RWPE1 (cell line): ENCODE data around the gene MRGPRG.

ENCODE experiments used
- CTCF ChIA-PET: fragments of 350-600 bp; sonication (Branson Sonifier 250); formaldehyde crosslinking; extraction: SDS; loops from one replicate; lab custom pipeline; 2021; lab: Yijun Ruan, JAX
- POLR2A ChIA-PET: fragments of 400-600 bp; formaldehyde crosslinking; extraction: SDS; loops from one replicate; lab custom pipeline; 2020; ENCODE audit warnings: antibody characterized with exemption; ENCODE audit not compliant: low non-redundant PET; lab: Yijun Ruan, JAX
- DNase-seq: peaks from one replicate; pipeline ENCODE4 v3.0.0; 2012; ENCODE audit warnings: low spot score
- H3K27ac ChIP-seq: fragments of 450-650 bp; 2 replicates; pipeline ENCODE4 v1.5.1; 2017
- TF ChIP-seq, protein P1 (sequence below): fragments of 450-650 bp; conservative IDR thresholded peaks from 2 replicates; pipeline ENCODE4 v1.5.1; 2017; ENCODE audit warnings: low read depth, mild to moderate bottlenecking

MRGPRG gene

DNA sequence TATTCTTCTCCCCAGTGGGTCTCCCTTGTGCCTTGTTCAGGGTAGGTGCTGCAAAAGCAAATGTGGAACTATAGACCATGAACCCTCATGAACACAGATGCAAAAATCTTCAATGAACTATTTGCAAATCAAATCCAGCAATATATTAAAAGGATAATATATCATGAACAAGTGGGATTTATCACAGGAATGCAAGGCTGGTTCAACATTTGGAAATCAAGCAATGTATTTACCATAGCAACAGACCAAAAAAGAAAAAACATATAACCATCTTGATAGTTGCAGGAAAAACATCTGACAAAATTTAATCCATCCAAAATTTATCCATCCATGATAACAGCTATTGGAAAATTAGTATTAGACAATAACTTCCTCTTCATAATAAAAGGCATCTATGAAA is 42.1 kb downstream of the MRGPRG start:
- H3K27ac ChIP-seq, result no peak overlapping the region
- POLR2A ChIA-PET, result interaction anchor here (0.6 kb wide), 1 partner anchor 11 kb away, joined by 5 read pairs; no protein-coding TSS in a partner anchor
- CTCF ChIA-PET, result no interaction called here
- no peak for DNase-seq
- TF ChIP-seq, protein P1, sequence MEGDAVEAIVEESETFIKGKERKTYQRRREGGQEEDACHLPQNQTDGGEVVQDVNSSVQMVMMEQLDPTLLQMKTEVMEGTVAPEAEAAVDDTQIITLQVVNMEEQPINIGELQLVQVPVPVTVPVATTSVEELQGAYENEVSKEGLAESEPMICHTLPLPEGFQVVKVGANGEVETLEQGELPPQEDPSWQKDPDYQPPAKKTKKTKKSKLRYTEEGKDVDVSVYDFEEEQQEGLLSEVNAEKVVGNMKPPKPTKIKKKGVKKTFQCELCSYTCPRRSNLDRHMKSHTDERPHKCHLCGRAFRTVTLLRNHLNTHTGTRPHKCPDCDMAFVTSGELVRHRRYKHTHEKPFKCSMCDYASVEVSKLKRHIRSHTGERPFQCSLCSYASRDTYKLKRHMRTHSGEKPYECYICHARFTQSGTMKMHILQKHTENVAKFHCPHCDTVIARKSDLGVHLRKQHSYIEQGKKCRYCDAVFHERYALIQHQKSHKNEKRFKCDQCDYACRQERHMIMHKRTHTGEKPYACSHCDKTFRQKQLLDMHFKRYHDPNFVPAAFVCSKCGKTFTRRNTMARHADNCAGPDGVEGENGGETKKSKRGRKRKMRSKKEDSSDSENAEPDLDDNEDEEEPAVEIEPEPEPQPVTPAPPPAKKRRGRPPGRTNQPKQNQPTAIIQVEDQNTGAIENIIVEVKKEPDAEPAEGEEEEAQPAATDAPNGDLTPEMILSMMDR, result no peak

DNA sequence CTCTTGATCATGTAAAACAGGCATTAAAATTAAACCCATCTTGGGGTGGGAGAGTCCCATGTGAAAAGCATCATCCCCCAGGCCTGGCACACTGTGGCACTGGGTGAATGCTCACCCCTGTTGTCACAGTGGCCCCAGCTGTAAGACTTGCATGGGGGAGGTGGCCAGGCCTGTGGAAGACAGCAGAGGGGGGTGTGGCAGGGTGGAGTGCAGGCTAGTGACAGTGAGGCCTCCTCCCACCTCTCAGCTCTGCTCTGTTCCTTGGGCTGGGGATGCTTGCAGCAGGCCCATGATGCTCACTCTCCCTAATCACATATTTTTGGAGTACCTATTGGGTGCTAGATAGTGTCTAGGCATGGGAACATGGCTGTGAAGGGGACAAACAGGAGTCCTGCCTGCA is 43.4 kb downstream of the MRGPRG start:
- DNase-seq, result no peak
- TF ChIP-seq, protein P1, result no peak
- ChIA-PET CTCF (no interaction called here), POLR2A (no interaction called here)
- no peak overlapping the region for H3K27ac ChIP-seq

DNA sequence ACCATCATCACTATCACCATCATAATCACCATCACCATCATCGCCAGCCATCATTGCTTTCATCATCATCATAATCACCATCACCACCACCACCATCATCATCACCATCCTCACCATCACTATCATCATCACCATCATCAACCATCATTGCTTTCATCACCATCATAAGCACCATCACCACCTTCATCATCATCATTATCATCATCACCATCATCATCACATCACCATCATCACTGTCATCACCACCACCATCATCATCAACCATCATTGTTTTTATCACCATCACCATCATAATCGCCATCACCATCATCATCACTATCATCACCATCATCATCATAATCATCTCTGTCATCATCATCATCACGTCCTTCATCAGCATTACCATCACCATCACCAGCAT is 44.2 kb downstream of the MRGPRG start:
- DNase-seq, result no peak
- ChIA-PET POLR2A (no interaction called here), CTCF (no interaction called here)
- TF ChIP-seq, protein P1, result no peak
- no peak overlapping the region for H3K27ac ChIP-seq

DNA sequence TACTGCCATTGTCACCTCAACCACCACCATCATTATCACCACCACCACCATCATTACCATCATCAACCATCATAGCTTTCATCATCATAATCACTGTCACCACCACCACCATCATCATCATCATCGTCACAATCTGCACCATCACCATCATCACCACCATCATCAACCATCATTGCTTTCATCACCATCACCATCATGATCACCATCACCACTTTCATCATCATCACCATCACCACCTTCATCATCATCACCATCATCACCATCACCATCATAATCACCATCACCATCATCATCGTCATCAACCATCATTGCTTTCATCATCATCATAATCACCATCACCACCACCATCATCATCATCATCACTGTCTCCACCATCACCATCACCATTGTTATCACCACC is 44.8 kb downstream of the MRGPRG start:
- TF ChIP-seq, protein P1, result no peak
- CTCF ChIA-PET, result no interaction called here
- no peak overlapping the region for H3K27ac ChIP-seq
- POLR2A ChIA-PET, result no interaction called here
- no peak for DNase-seq

DNA sequence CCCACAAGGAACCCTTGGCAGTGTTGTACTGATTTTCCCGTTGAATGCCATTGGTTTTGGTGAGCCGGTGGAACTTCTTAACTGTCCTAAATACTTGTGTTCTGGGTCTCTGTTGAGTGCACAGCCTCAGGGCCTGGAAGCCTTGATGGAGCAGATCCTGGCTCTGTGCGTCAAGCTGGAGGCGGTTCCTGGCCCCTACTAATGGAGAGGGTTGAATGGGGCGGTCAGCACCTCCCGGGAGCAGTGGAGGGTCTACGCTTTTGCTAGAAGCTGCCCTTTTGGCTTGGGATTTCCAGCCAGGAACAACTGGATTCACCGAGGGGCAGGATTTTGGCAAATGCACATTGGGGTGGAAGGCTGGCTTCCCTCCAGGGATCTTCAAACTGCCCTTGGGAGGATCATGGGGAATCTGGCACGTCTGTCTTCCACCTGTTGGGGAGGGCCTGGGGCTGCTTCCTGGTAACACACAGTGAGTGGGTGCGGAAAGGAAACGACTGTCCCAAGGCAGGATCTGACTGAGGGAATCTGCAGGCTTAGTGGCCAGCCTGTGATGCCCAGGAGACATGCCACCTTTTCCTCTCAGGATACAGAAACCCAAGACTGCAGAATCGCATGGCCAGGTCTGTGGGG is 46.6 kb downstream of the MRGPRG start:
- ChIA-PET POLR2A (no interaction called here), CTCF (no interaction called here)
- TF ChIP-seq, protein P1, result no peak
- no peak for DNase-seq
- H3K27ac ChIP-seq, result no peak overlapping the region

DNA sequence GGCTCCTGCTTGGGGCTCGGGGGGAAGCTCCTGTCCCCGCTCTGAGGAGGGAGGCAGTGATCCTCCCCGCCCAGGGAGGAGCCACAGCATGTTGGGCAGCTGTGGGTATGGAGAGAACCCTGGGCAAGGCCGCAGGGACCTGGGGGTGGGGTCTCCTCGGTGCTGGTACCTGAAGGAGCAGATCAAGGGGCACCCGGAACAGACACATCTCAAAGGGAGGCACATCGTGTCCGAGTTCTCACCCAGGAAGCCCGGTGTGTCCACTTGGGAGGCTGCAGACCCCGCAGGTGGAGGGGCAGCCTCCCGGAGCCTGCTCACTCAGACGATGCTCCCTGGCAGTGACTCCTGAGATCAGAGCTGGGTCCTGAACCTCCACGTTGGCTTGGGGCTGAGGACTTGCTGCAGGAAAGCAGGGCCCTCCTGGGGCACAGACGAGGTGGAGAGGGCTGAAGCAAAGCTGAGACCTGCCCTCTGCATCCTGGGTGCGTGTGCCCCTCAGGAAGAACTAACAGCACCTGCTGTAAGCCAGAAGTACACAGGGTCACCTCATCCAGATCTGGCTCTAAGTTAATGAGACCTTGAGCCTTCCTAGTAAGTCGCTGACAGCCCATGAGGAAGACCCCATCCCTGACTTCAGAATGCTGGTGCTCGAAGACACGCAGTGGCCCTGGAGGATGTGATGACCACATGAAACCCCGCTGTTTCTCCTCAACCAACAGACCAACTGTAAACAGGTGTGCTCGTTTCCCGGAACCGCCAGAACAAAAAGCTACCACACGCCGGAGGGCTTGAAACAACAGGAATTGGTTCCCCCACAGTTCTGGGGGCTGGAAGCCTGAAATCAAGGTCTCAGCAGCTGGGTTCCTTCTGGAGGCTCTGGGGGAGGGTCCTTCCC is 47.6 kb downstream of the MRGPRG start:
- POLR2A ChIA-PET, result no interaction called here
- TF ChIP-seq, protein P1, result no peak
- CTCF ChIA-PET, result no interaction called here
- no peak overlapping the region for H3K27ac ChIP-seq
- DNase-seq, result no peak
